ENCODE data around the gene FAM219B.
A peak's percentile ranks its signal among the peaks of the same experiment; 100 is the strongest.

FAM219B gene

GRCh38 chr15:74867466-74868038 lies 39.1 kb downstream of the FAM219B start:
- DNase-seq (ENCODE audit: insufficient read length, low spot score) = no peak
- FAIRE-seq = no peak
- peak; percentile 31 for TF ChIP-seq SPI1 (IDR thresholded peaks at IDR 0.05; ENCODE audit: low read depth, low read length)
- no peak for TF ChIP-seq POLR2A (IDR thresholded peaks at IDR 0.05; ENCODE audit: low read depth, low read length)

GRCh38 chr15:74866090-74866489 lies 40.6 kb downstream of the FAM219B start:
- FAIRE-seq (no peak), DNase-seq (ENCODE audit: insufficient read length, low spot score) (no peak)
- TF ChIP-seq SPI1 (IDR thresholded peaks at IDR 0.05; ENCODE audit: low read depth, low read length) (no peak), POLR2AphosphoS5 (IDR thresholded peaks at IDR 0.05; ENCODE audit: low read depth, low read length) (no peak), POLR2A (IDR thresholded peaks at IDR 0.05; ENCODE audit: low read depth, low read length) (no peak), TAF1 (IDR thresholded peaks at IDR 0.05; ENCODE audit: low read depth, low read length) (no peak), POU2F2 (IDR thresholded peaks at IDR 0.05; ENCODE audit: low read depth, low read length) (no peak)

GRCh38 chr15:74865316-74865715 lies 41.3 kb downstream of the FAM219B start:
- DNase-seq (ENCODE audit: insufficient read length, low spot score) (no peak), FAIRE-seq (no peak)
- TF ChIP-seq PAX5 (IDR thresholded peaks at IDR 0.05; ENCODE audit: insufficient read depth, low read length, severe bottlenecking) (no peak), TAF1 (IDR thresholded peaks at IDR 0.05; ENCODE audit: low read depth, low read length) (no peak), POLR2A (IDR thresholded peaks at IDR 0.05; ENCODE audit: low read depth, low read length) (no peak), POLR2AphosphoS5 (IDR thresholded peaks at IDR 0.05; ENCODE audit: low read depth, low read length) (no peak), POU2F2 (IDR thresholded peaks at IDR 0.05; ENCODE audit: low read depth, low read length) (no peak), SPI1 (IDR thresholded peaks at IDR 0.05; ENCODE audit: low read depth, low read length) (no peak)

- no peak for TF ChIP-seq POU2F2 (IDR thresholded peaks at IDR 0.05; ENCODE audit: low read depth, low read length)
- DNase-seq (ENCODE audit: insufficient read length, low spot score) = no peak
- no peak for FAIRE-seq
These were observed 42.4 kb downstream of the FAM219B start for GRCh38 chr15:74864296-74864695.

GRCh38 chr15:74863239-74864056 lies 43.2 kb downstream of the FAM219B start:
- no peak for DNase-seq (ENCODE audit: insufficient read length, low spot score)
- peak; percentile 13 for FAIRE-seq
- no peak for TF ChIP-seq PAX5 (IDR thresholded peaks at IDR 0.05; ENCODE audit: insufficient read depth, low read length, severe bottlenecking)
- TF ChIP-seq TAF1 (IDR thresholded peaks at IDR 0.05; ENCODE audit: low read depth, low read length) = no peak
- no peak for TF ChIP-seq POLR2AphosphoS5 (IDR thresholded peaks at IDR 0.05; ENCODE audit: low read depth, low read length)
- no peak for TF ChIP-seq SPI1 (IDR thresholded peaks at IDR 0.05; ENCODE audit: low read depth, low read length)
- TF ChIP-seq POU2F2 (IDR thresholded peaks at IDR 0.05; ENCODE audit: low read depth, low read length) = no peak
- no peak for TF ChIP-seq POLR2A (IDR thresholded peaks at IDR 0.05; ENCODE audit: low read depth, low read length)

GRCh38 chr15:74858369-74858740 lies 48.3 kb downstream of the FAM219B start:
- DNase-seq (ENCODE audit: insufficient read length, low spot score) (no peak), FAIRE-seq (no peak)
- no peak for TF ChIP-seq PAX5 (IDR thresholded peaks at IDR 0.05; ENCODE audit: insufficient read depth, low read length, severe bottlenecking)
- TF ChIP-seq POLR2A (IDR thresholded peaks at IDR 0.05; ENCODE audit: low read depth, low read length) = no peak
- TF ChIP-seq POLR2AphosphoS5 (IDR thresholded peaks at IDR 0.05; ENCODE audit: low read depth, low read length) = no peak
- TF ChIP-seq TAF1 (IDR thresholded peaks at IDR 0.05; ENCODE audit: low read depth, low read length) = no peak
- no peak for TF ChIP-seq SPI1 (IDR thresholded peaks at IDR 0.05; ENCODE audit: low read depth, low read length)
- TF ChIP-seq POU2F2 (IDR thresholded peaks at IDR 0.05; ENCODE audit: low read depth, low read length) = no peak

GRCh38 chr15:74857671-74858368 lies 48.8 kb downstream of the FAM219B start:
- TF ChIP-seq PAX5 (IDR thresholded peaks at IDR 0.05; ENCODE audit: insufficient read depth, low read length, severe bottlenecking) (no peak), POU2F2 (IDR thresholded peaks at IDR 0.05; ENCODE audit: low read depth, low read length) (no peak), POLR2AphosphoS5 (IDR thresholded peaks at IDR 0.05; ENCODE audit: low read depth, low read length) (no peak)

GRCh38 chr15:74857082-74857655 lies 49.5 kb downstream of the FAM219B start:
- no peak for DNase-seq (ENCODE audit: insufficient read length, low spot score)
- TF ChIP-seq POU2F2 (IDR thresholded peaks at IDR 0.05; ENCODE audit: low read depth, low read length) (no peak), TAF1 (IDR thresholded peaks at IDR 0.05; ENCODE audit: low read depth, low read length) (no peak), POLR2A (IDR thresholded peaks at IDR 0.05; ENCODE audit: low read depth, low read length) (0 out of 2 replicates have a peak, but pooled peaks have one; percentile 15), PAX5 (IDR thresholded peaks at IDR 0.05; ENCODE audit: insufficient read depth, low read length, severe bottlenecking) (no peak), POLR2AphosphoS5 (IDR thresholded peaks at IDR 0.05; ENCODE audit: low read depth, low read length) (0 out of 2 replicates have a peak, but pooled peaks have one; percentile 10), SPI1 (IDR thresholded peaks at IDR 0.05; ENCODE audit: low read depth, low read length) (peak; percentile 91)
- FAIRE-seq = peak; percentile 96

More at GRCh38 chr15:74857671-74858368, 48.8 kb downstream of the FAM219B start:
- DNase-seq (ENCODE audit: insufficient read length, low spot score) = no peak
- peak; percentile 86 for FAIRE-seq

- TF ChIP-seq POU2F2 (IDR thresholded peaks at IDR 0.05; ENCODE audit: low read depth, low read length) (no peak), TAF1 (IDR thresholded peaks at IDR 0.05; ENCODE audit: low read depth, low read length) (no peak), SPI1 (IDR thresholded peaks at IDR 0.05; ENCODE audit: low read depth, low read length) (no peak), POLR2AphosphoS5 (IDR thresholded peaks at IDR 0.05; ENCODE audit: low read depth, low read length) (no peak), POLR2A (IDR thresholded peaks at IDR 0.05; ENCODE audit: low read depth, low read length) (no peak), PAX5 (IDR thresholded peaks at IDR 0.05; ENCODE audit: insufficient read depth, low read length, severe bottlenecking) (no peak)
- FAIRE-seq = no peak
These were observed 50.1 kb downstream of the FAM219B start for GRCh38 chr15:74856537-74856936.

More at GRCh38 chr15:74856537-74856936, 50.1 kb downstream of the FAM219B start:
- no peak for DNase-seq (ENCODE audit: insufficient read length, low spot score)
